Stimulated activated CD4-positive, alpha-beta T cell treated with anti-CD3 and anti-CD28 coated beads, TNF-alpha, amount 100 ng/mL, for 48 hours (primary cell): Measurements from ENCODE around the gene NMS.
"Not testable (repeated sequence)": the region's sequence is repeated elsewhere in the genome, so short reads cannot be mapped to it uniquely, and the experiment has no call there.

Source experiments
- DNase-seq, 3 donors: peaks; one replicate each; pipeline ENCODE4 v3.0.0-alpha.2; 2020; ENCODE audit warnings: low read depth in 3 of 3

The NMS gene

GRCh38 chr2:100470182-100470581, at the start of gene NMS:
Gene NMS, plus strand, starts transcription at chr2:100470482. Its CDS starts 7 bp downstream, at chr2:100470489.
- DNase-seq: no peak

- no peak for DNase-seq
Measured at GRCh38 chr2:100422320-100423055, 47.8 kb upstream of the NMS start.

- no peak for DNase-seq
Measured at GRCh38 chr2:100423631-100424030, 46.7 kb upstream of the NMS start.

GRCh38 chr2:100424277-100424875, 45.9 kb upstream of the NMS start:
- no peak for DNase-seq

GRCh38 chr2:100425107-100425506, 45.2 kb upstream of the NMS start:
- DNase-seq: no peak

- no peak for DNase-seq
Measured at GRCh38 chr2:100425573-100426383, 44.5 kb upstream of the NMS start.

- DNase-seq: no peak
Measured at GRCh38 chr2:100426384-100426720, 43.9 kb upstream of the NMS start.

GRCh38 chr2:100427111-100427510, 43.2 kb upstream of the NMS start:
- no peak for DNase-seq

GRCh38 chr2:100427627-100428258, 42.5 kb upstream of the NMS start:
- peak; percentile 31 to 60 (median 48) for DNase-seq

GRCh38 chr2:100429726-100430125, 40.6 kb upstream of the NMS start:
- no peak for DNase-seq

- no peak for DNase-seq
Measured at GRCh38 chr2:100437751-100438150, 32.5 kb upstream of the NMS start.

GRCh38 chr2:100446696-100447095, 23.6 kb upstream of the NMS start:
- DNase-seq: no peak

- no peak for DNase-seq
Measured at GRCh38 chr2:100451092-100451491, 19.2 kb upstream of the NMS start.

GRCh38 chr2:100451734-100452133, 18.5 kb upstream of the NMS start:
- no peak for DNase-seq

GRCh38 chr2:100453853-100454252, 16.4 kb upstream of the NMS start:
- no peak for DNase-seq

- not testable (repeated sequence) for DNase-seq
Measured at GRCh38 chr2:100456357-100456756, 13.9 kb upstream of the NMS start.

GRCh38 chr2:100460904-100461530, 9.3 kb upstream of the NMS start:
- no peak for DNase-seq

GRCh38 chr2:100470898-100471514, 724 bp downstream of the NMS start:
- DNase-seq: no peak

GRCh38 chr2:100476606-100477005, 6.3 kb downstream of the NMS start:
- no peak for DNase-seq

- DNase-seq: no peak
Measured at GRCh38 chr2:100482741-100483140, 12.5 kb downstream of the NMS start.

GRCh38 chr2:100483895-100484294, 13.6 kb downstream of the NMS start:
- DNase-seq: no peak
